IMR-90 (cell line): ENCODE measurements around the gene POLR3F. TPM values are rescaled to one million over a fixed set of nuclear protein-coding genes. Genes with fewer than 3 reads are reported as not detected.

Experiments used
- ATAC-seq: fragments of 200-7000 bp; cut with Tn5 transposase; 2 replicates; pipeline ENCODE4 v1.9.1; 2020; ENCODE audit warnings: low read depth, mild to moderate bottlenecking, moderate library complexity
- BruUV-seq: library from RNA; stranded (reverse); fragments of 400-500 nt; replicated peaks from 2 replicates; lab custom pipeline; 2021; lab: Mats Ljungman, UMichigan
- CTCF ChIA-PET: fragments of 300-600 bp; formaldehyde crosslinking; extraction: SDS; loops from one replicate; lab custom pipeline; 2021; ENCODE audit warnings: antibody characterized with exemption; lab: Yijun Ruan, JAX
- POLR2A ChIA-PET: fragments of 300-600 bp; sonication (Branson Sonifier 250); formaldehyde crosslinking; loops from one replicate; lab custom pipeline; 2022; ENCODE audit warnings: antibody characterized with exemption; ENCODE audit not compliant: unreplicated experiment; lab: Charles Lee
- DNase-seq: peaks from one replicate; pipeline ENCODE4 v3.0.0; 2013
- H2AFZ ChIP-seq: replicated peaks from 2 replicates; pipeline ENCODE3; 2013; ENCODE audit warnings: low read length, mild to moderate bottlenecking; ENCODE audit not compliant: poor library complexity
- H2AK5ac ChIP-seq: 2 replicates; pipeline ENCODE4 v1.6.1; 2013; ENCODE audit warnings: low read depth, low read length, inconsistent platforms
- H2AK9ac ChIP-seq: replicated peaks from 2 replicates; pipeline ENCODE3; 2013; ENCODE audit warnings: mild to moderate bottlenecking, low read depth, low read length, moderate library complexity; ENCODE audit not compliant: poor library complexity
- H2BK120ac ChIP-seq: 2 replicates; pipeline ENCODE4 v1.6.1; 2013; ENCODE audit warnings: low read depth, low read length, inconsistent platforms
- H2BK15ac ChIP-seq: 3 replicates; pipeline ENCODE4 v1.6.1; 2013; ENCODE audit warnings: low read depth, low read length, inconsistent platforms
- H2BK20ac ChIP-seq: 2 replicates; pipeline ENCODE4 v1.6.1; 2013; ENCODE audit warnings: low read depth, mild to moderate bottlenecking, inconsistent platforms, low read length, moderate library complexity
- H2BK5ac ChIP-seq: 2 replicates; pipeline ENCODE4 v1.6.1; 2013; ENCODE audit warnings: mild to moderate bottlenecking, low read depth, low read length, inconsistent platforms; ENCODE audit not compliant: poor library complexity, severe bottlenecking
- H3K14ac ChIP-seq: replicated peaks from 2 replicates; pipeline ENCODE4 v1.6.1; 2013; ENCODE audit warnings: low read depth, low read length, inconsistent platforms
- H3K18ac ChIP-seq: 2 replicates; pipeline ENCODE4 v1.6.1; 2013; ENCODE audit warnings: low read depth, low read length, control low read depth
- H3K23ac ChIP-seq: 2 replicates; pipeline ENCODE4 v1.6.1; 2013; ENCODE audit warnings: low read depth, low read length, inconsistent platforms
- H3K27ac ChIP-seq: 2 replicates; pipeline ENCODE4 v1.5.1; 2013; ENCODE audit warnings: mild to moderate bottlenecking, control low read depth, low read length; ENCODE audit not compliant: insufficient read depth
- H3K27me3 ChIP-seq: 2 replicates; pipeline ENCODE4 v1.6.1; 2013; ENCODE audit warnings: low read length; ENCODE audit not compliant: control insufficient read depth, insufficient read depth
- H3K36me3 ChIP-seq: 2 replicates; pipeline ENCODE4 v1.6.1; 2013; ENCODE audit warnings: low read length, mixed read lengths; ENCODE audit not compliant: control insufficient read depth, insufficient read depth
- H3K4ac ChIP-seq: 2 replicates; pipeline ENCODE4 v1.6.1; 2013; ENCODE audit warnings: low read depth, low read length, inconsistent platforms
- H3K4me1 ChIP-seq: 2 replicates; pipeline ENCODE4 v1.6.1; 2013; ENCODE audit warnings: low read length, mixed read lengths; ENCODE audit not compliant: control insufficient read depth, insufficient read depth
- H3K4me2 ChIP-seq: 2 replicates; pipeline ENCODE4 v1.6.1; 2013; ENCODE audit warnings: low read depth, mild to moderate bottlenecking, control low read depth, low read length, moderate library complexity
- H3K4me3 ChIP-seq: 2 replicates; pipeline ENCODE4 v1.5.1; 2013; ENCODE audit warnings: low read depth, mild to moderate bottlenecking, control low read depth, low read length, moderate library complexity; ENCODE audit not compliant: insufficient read depth
- H3K56ac ChIP-seq: 2 replicates; pipeline ENCODE4 v1.6.1; 2013; ENCODE audit warnings: low read length, inconsistent platforms; ENCODE audit not compliant: insufficient read depth; ENCODE audit errors: extremely low read depth
- H3K79me1 ChIP-seq, 2 experiments: 2 replicates each; pipeline ENCODE4 v1.6.1; 2013; ENCODE audit warnings: low read length in 2 of 2, inconsistent platforms in 1 of 2, low read depth in 1 of 2
- H3K9ac ChIP-seq: 2 replicates; pipeline ENCODE4 v1.6.1; 2013; ENCODE audit warnings: low read depth, low read length, control low read depth
- H3K9me1 ChIP-seq: 2 replicates; pipeline ENCODE4 v1.6.1; 2013; ENCODE audit warnings: low read length, inconsistent platforms; ENCODE audit not compliant: insufficient read depth
- H3K9me3 ChIP-seq: 2 replicates; pipeline ENCODE4 v1.6.1; 2013; ENCODE audit warnings: low read length; ENCODE audit not compliant: control insufficient read depth, insufficient read depth
- H4K20me1 ChIP-seq: 2 replicates; pipeline ENCODE4 v1.6.1; 2013; ENCODE audit warnings: low read length, inconsistent platforms; ENCODE audit not compliant: insufficient read depth
- H4K5ac ChIP-seq: 2 replicates; pipeline ENCODE4 v1.6.1; 2013; ENCODE audit warnings: mild to moderate bottlenecking, low read depth, low read length, control low read depth
- H4K8ac ChIP-seq, 2 experiments: 2 replicates each; pipeline ENCODE4 v1.6.1; 2013; ENCODE audit warnings: low read depth in 2 of 2, low read length in 2 of 2, control low read depth in 1 of 2, inconsistent platforms in 1 of 2
- H4K91ac ChIP-seq: 2 replicates; pipeline ENCODE4 v1.6.1; 2013; ENCODE audit warnings: low read depth, low read length, inconsistent platforms; ENCODE audit not compliant: insufficient read depth
- BHLHE40 ChIP-seq: fragments of 150-350 bp; IDR thresholded peaks from 2 replicates; pipeline ENCODE4 v1.6.1; 2016; ENCODE audit warnings: mild to moderate bottlenecking, low read depth, low read length
- CEBPB ChIP-seq: IDR thresholded peaks from 2 replicates; pipeline ENCODE4 v1.6.1; 2012; ENCODE audit warnings: low read depth, low read length, improper control_type of control experiment
- CHD1 ChIP-seq: IDR thresholded peaks from 2 replicates; pipeline ENCODE4 v1.6.1; 2012; ENCODE audit warnings: low read depth, low read length, improper control_type of control experiment
- FOS ChIP-seq: fragments of 150-350 bp; IDR thresholded peaks from 2 replicates; pipeline ENCODE4 v1.6.1; 2016; ENCODE audit warnings: low read depth, low read length
- MAFK ChIP-seq: IDR thresholded peaks from 2 replicates; pipeline ENCODE4 v1.6.1; 2012; ENCODE audit warnings: low read depth, low read length, improper control_type of control experiment
- MAZ ChIP-seq: IDR thresholded peaks from 2 replicates; pipeline ENCODE4 v1.6.1; 2012; ENCODE audit warnings: low read depth, mild to moderate bottlenecking, low read length, improper control_type of control experiment, moderate library complexity, borderline replicate concordance
- MXI1 ChIP-seq: IDR thresholded peaks from 2 replicates; pipeline ENCODE4 v1.6.1; 2012; ENCODE audit warnings: low read depth, mild to moderate bottlenecking, low read length, moderate library complexity, borderline replicate concordance
- NFE2L2 ChIP-seq: fragments of 150-350 bp; IDR thresholded peaks from 2 replicates; pipeline ENCODE4 v1.6.1; 2016; ENCODE audit warnings: low read depth, mild to moderate bottlenecking, low read length
- POLR2A ChIP-seq: IDR thresholded peaks from 2 replicates; pipeline ENCODE4 v1.6.1; 2012; ENCODE audit warnings: mild to moderate bottlenecking, low read depth, low read length
- RAD21 ChIP-seq: IDR thresholded peaks from 2 replicates; pipeline ENCODE4 v1.6.1; 2012; ENCODE audit warnings: low read length, improper control_type of control experiment
- RCOR1 ChIP-seq: IDR thresholded peaks from 2 replicates; pipeline ENCODE4 v1.6.1; 2012; ENCODE audit warnings: mild to moderate bottlenecking, low read length, improper control_type of control experiment; ENCODE audit not compliant: insufficient replicate concordance
- RFX5 ChIP-seq: IDR thresholded peaks from 2 replicates; pipeline ENCODE4 v1.8.0; 2012; ENCODE audit warnings: low read depth, mild to moderate bottlenecking, low read length, moderate library complexity
- SMC3 ChIP-seq: fragments of 150-350 bp; IDR thresholded peaks from 2 replicates; pipeline ENCODE4 v1.6.1; 2016; ENCODE audit warnings: low read depth, mild to moderate bottlenecking, antibody characterized with exemption, low read length, moderate library complexity
- WGBS, 2 experiments: methylation state at CpG; one replicate each; pipeline versions ENCODE4 v1.1.5 to v1.1.7; 2013; ENCODE audit warnings: missing lambda C conversion rate in 2 of 2; ENCODE audit not compliant: insufficient read length in 1 of 2; ENCODE audit errors: extremely low coverage in 2 of 2; 5-methylcytosine and 5-hydroxymethylcytosine counted together
- dilution Hi-C: fragments of 300-500 bp; cut with HindIII; formaldehyde crosslinking; loops from one replicate; pipeline ENCODE4 v1.14.3; 2018; ENCODE audit warnings: low sequenced_read_pairs; ENCODE audit not compliant: unreplicated experiment
- in situ Hi-C: fragments of 300-500 bp; cut with MboI; formaldehyde crosslinking; loops from 3 replicates; pipeline ENCODE4 v1.14.3; 2019; ENCODE audit warnings: low sequenced_read_pairs, inconsistent platforms, mixed read lengths
- intact Hi-C: fragments of 100-400 bp; cut with micrococcal nuclease; formaldehyde crosslinking; loops from 2 replicates; pipeline ENCODE4 v1.10.0; 2022
- polyA plus RNA-seq, 3 experiments: library from polyadenylated mRNA; depleted of rRNA; stranded (reverse); fragments of >200 nt; gene quantifications; 2 replicates each; pipeline ENCODE4 v1.2.3, GENCODE V29; 2012; ENCODE audit warnings: low replicate concordance in 1 of 3
- total RNA-seq: library from RNA; depleted of rRNA; stranded (reverse); fragments of >200 nt; gene quantifications from 2 replicates; pipeline ENCODE4 v1.2.3, GENCODE V29; 2012
- TF ChIP-seq, protein P1 (sequence below): fragments of 150-350 bp; IDR thresholded peaks from 2 replicates; pipeline ENCODE4 v1.6.1; 2017; ENCODE audit warnings: mild to moderate bottlenecking, antibody characterized with exemption, low read length, low read depth
- TF ChIP-seq, protein P2 (sequence below): fragments of 150-350 bp; IDR thresholded peaks from 2 replicates; pipeline ENCODE4 v1.6.1; 2016; ENCODE audit warnings: low read depth, mild to moderate bottlenecking, low read length, moderate library complexity, borderline replicate concordance
- TF ChIP-seq, protein P3 (sequence below): conservative IDR thresholded peaks from 2 replicates; pipeline ENCODE4 v1.5.1; 2012; ENCODE audit warnings: mild to moderate bottlenecking, low read depth, low read length, improper control_type of control experiment

The POLR3F gene
- total and polyA plus RNA-seq, 2 of the 4 experiments (the other 2 are of a cell fraction) = 5.7 to 7.2 TPM

DNA sequence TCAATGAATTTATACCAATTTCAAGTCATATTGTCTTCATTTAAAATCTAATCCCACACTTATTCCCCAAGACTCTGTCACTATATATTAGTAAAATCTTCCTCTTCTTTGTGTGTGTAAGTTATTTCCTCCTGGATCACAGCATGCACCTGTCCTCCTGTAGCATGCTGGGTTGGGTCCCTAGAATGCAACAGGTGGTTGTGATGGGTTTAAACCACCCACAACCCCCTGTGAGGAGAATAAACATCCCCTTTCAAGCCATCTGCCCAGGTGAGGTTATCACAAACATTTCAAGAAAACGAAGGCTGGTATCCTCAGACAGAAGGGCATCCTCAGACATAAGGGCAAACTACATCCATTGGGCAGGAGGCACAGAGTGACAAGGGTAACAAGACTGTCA is 26.8 kb upstream of the POLR3F start:
- CTCF ChIA-PET = interaction anchor here (0.6 kb wide), 1 partner anchor 936 kb away, joined by 5 read pairs; no protein-coding TSS in a partner anchor
- no peak overlapping the region for H2BK5ac ChIP-seq

More for the DNA sequence above, 26.8 kb upstream of the POLR3F start:
- Histone ChIP-seq H4K20me1 (no peaks in the 10 kb centered on the region), H3K9me1 (peaks cover 5% of the 10 kb centered on the region; the same call in 1 of the 2 replicates), H4K5ac (no peak overlapping the region), H3K27me3 (no peaks in the 10 kb centered on the region), H2AFZ (no peak overlapping the region), H3K23ac (no peak overlapping the region), H3K36me3 (no peaks in the 10 kb centered on the region), H2BK15ac (no peak overlapping the region), H3K56ac (no peak overlapping the region), H3K9me3 (no peaks in the 10 kb centered on the region), H2AK5ac (no peak overlapping the region), H3K9ac (no peak overlapping the region), H2BK120ac (no peak overlapping the region), H3K4ac (no peak overlapping the region), H3K4me2 (no peak overlapping the region), H4K91ac (no peak overlapping the region), H3K14ac (no peak overlapping the region), H3K27ac (no peak overlapping the region), H4K8ac (no peak overlapping the region), H3K79me1 (no peaks in the 10 kb centered on the region), H2AK9ac (no peak overlapping the region), H3K4me1 (peaks cover 2% of the 10 kb centered on the region; the same call in 1 of the 2 replicates), H3K4me3 (no peak overlapping the region), H2BK20ac (no peak overlapping the region), H3K18ac (no peak overlapping the region)
- WGBS, 2 experiments = no CpG with 5 or more reads among the region's 1 CpG
- no peak for TF ChIP-seq CEBPB
- TF ChIP-seq SMC3 = no peak
- no peak for TF ChIP-seq RFX5
- TF ChIP-seq BHLHE40 = no peak
- TF ChIP-seq, protein P1, sequence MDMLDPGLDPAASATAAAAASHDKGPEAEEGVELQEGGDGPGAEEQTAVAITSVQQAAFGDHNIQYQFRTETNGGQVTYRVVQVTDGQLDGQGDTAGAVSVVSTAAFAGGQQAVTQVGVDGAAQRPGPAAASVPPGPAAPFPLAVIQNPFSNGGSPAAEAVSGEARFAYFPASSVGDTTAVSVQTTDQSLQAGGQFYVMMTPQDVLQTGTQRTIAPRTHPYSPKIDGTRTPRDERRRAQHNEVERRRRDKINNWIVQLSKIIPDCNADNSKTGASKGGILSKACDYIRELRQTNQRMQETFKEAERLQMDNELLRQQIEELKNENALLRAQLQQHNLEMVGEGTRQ = no peak
- no peak for TF ChIP-seq MXI1
- TF ChIP-seq, protein P2, sequence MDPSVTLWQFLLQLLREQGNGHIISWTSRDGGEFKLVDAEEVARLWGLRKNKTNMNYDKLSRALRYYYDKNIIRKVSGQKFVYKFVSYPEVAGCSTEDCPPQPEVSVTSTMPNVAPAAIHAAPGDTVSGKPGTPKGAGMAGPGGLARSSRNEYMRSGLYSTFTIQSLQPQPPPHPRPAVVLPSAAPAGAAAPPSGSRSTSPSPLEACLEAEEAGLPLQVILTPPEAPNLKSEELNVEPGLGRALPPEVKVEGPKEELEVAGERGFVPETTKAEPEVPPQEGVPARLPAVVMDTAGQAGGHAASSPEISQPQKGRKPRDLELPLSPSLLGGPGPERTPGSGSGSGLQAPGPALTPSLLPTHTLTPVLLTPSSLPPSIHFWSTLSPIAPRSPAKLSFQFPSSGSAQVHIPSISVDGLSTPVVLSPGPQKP = no peak
- TF ChIP-seq CHD1 = no peak
- no peak for TF ChIP-seq POLR2A
- TF ChIP-seq MAZ = no peak
- TF ChIP-seq NFE2L2 = no peak
- TF ChIP-seq FOS = no peak
- TF ChIP-seq RAD21 = no peak
- TF ChIP-seq RCOR1 = no peak
- no peak for TF ChIP-seq MAFK
- TF ChIP-seq, protein P3, sequence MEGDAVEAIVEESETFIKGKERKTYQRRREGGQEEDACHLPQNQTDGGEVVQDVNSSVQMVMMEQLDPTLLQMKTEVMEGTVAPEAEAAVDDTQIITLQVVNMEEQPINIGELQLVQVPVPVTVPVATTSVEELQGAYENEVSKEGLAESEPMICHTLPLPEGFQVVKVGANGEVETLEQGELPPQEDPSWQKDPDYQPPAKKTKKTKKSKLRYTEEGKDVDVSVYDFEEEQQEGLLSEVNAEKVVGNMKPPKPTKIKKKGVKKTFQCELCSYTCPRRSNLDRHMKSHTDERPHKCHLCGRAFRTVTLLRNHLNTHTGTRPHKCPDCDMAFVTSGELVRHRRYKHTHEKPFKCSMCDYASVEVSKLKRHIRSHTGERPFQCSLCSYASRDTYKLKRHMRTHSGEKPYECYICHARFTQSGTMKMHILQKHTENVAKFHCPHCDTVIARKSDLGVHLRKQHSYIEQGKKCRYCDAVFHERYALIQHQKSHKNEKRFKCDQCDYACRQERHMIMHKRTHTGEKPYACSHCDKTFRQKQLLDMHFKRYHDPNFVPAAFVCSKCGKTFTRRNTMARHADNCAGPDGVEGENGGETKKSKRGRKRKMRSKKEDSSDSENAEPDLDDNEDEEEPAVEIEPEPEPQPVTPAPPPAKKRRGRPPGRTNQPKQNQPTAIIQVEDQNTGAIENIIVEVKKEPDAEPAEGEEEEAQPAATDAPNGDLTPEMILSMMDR = no peak
- dilution Hi-C loops = no loop called here
- intact Hi-C loops = no loop called here
- in situ Hi-C loops = no loop called here
- POLR2A ChIA-PET = no interaction called here
- DNase-seq = no peak
- ATAC-seq = no peak
- no TSS peak for BruUV-seq
